BE2C (cell line): ENCODE measurements around the gene GPR34.

ENCODE experiments used
- DNase-seq: peaks from one replicate; pipeline ENCODE4 v3.0.0-alpha.2; 2020
- H3K27me3 ChIP-seq: fragments of 250-450 bp; sonication (Bioruptor Pico); 2 replicates; pipeline ENCODE4 v1.5.1; 2020; ENCODE audit warnings: mild to moderate bottlenecking
- H3K36me3 ChIP-seq: fragments of 250-450 bp; sonication (Bioruptor Pico); 2 replicates; pipeline ENCODE4 v1.5.1; 2020; ENCODE audit warnings: mild to moderate bottlenecking
- H3K4me1 ChIP-seq: fragments of 250-450 bp; sonication (Bioruptor Pico); 2 replicates; pipeline ENCODE4 v1.5.1; 2020
- H3K4me3 ChIP-seq: 2 replicates; pipeline ENCODE4 v1.5.1; 2011; ENCODE audit warnings: low read depth, low read length
- H3K9me3 ChIP-seq: fragments of 250-450 bp; sonication (Bioruptor Pico); 2 replicates; pipeline ENCODE4 v1.5.1; 2020
- CTCF ChIP-seq: IDR thresholded peaks from 2 replicates; pipeline ENCODE4 v1.5.1; 2012; ENCODE audit warnings: mild to moderate bottlenecking, low read depth, low read length

Gene GPR34

GRCh38 chrX:41686788-41687187 is 2.0 kb upstream of the GPR34 start:
- H3K36me3 ChIP-seq = no peaks in the 10 kb centered on the region
- no peak overlapping the region for H3K4me3 ChIP-seq
- no peak for TF ChIP-seq CTCF
- no peak for DNase-seq
- H3K9me3 ChIP-seq = no peaks in the 10 kb centered on the region
- H3K4me1 ChIP-seq = no peaks in the 10 kb centered on the region
- H3K27me3 ChIP-seq = no peaks in the 10 kb centered on the region

DNA sequence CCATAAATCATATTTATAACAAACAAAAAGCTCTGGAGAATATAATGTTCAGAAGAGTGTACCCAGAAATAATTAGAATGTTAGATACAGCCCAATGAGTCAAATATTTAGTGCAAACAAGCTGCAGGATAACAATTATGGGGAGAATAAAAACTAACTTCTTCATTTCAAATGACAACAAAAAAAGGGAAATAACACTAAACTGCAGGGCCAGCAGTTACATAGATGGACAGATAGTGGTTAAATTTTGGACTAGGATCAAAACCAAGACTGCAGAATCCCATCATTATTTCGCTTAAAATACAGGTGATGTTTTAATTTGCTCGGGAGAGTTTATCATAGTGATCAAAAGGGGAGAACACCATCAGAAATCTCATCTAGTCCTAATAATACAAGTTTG is 617 bp upstream of the GPR34 start:
- Histone ChIP-seq H3K27me3 (no peaks in the 10 kb centered on the region), H3K4me3 (no peak overlapping the region), H3K9me3 (no peaks in the 10 kb centered on the region), H3K4me1 (no peaks in the 10 kb centered on the region), H3K36me3 (no peaks in the 10 kb centered on the region)
- no peak for DNase-seq
- TF ChIP-seq CTCF = no peak

- Histone ChIP-seq H3K9me3 (no peaks in the 10 kb centered on the region), H3K4me3 (no peak overlapping the region), H3K4me1 (no peaks in the 10 kb centered on the region), H3K36me3 (no peaks in the 10 kb centered on the region), H3K27me3 (no peaks in the 10 kb centered on the region)
- no peak for TF ChIP-seq CTCF
- no peak for DNase-seq
Observed at GRCh38 chrX:41689711-41690110, 938 bp downstream of the GPR34 start.

DNA sequence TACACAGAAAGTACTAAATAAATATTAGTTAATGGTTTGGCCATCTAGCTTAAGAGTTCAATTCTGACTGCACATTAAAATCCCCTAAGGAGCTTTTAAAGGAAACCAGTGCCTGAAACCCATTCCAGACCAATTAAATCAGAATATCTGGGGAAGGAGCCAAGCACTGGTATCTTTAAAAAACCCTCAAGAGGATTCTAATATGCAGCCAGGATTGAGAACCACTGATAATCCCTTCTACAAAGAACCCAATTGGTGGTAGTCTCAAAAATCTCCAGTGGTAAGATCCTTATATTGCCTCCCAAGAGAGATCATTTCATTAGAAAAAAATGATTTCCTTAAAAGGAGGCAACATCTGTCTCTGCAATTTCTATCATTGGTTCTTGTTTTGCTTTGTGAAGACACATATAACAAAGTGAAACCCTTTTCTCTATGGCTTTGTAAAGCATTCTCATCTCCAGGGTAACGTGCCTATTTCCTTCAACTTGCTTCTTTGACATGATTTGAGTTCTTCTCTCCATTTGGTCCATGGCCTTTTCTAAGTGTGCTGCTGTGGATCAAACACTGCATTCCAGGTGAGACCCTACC is 3.5 kb downstream of the GPR34 start:
- Histone ChIP-seq H3K9me3 (no peaks in the 10 kb centered on the region), H3K27me3 (no peaks in the 10 kb centered on the region), H3K36me3 (no peaks in the 10 kb centered on the region), H3K4me1 (no peaks in the 10 kb centered on the region), H3K4me3 (no peak overlapping the region)
- no peak for DNase-seq
- TF ChIP-seq CTCF = no peak

DNA sequence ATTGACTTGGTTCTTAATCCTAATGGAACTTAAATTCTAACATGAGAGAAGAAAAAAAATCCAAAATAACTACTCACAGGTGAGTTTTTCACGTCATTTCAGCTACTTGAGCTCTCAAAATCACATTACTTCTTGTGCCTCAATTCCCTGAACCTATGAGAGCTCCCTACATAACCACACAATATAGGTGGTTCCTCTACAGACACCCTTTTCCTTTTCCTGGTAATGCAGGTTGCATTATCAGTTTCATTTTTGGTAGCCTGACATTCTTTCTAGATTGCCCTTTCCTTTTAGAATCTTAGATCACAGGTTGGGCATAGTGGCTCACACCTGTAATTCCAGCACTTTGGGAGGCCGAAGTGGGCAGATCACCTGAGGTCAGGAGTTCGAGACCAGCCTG is 4.3 kb downstream of the GPR34 start:
- DNase-seq = no peak
- H3K9me3 ChIP-seq = no peaks in the 10 kb centered on the region
- no peaks in the 10 kb centered on the region for H3K27me3 ChIP-seq
- TF ChIP-seq CTCF = no peak
- no peaks in the 10 kb centered on the region for H3K4me1 ChIP-seq
- no peaks in the 10 kb centered on the region for H3K36me3 ChIP-seq
- H3K4me3 ChIP-seq = no peak overlapping the region

- H3K9me3 ChIP-seq = no peaks in the 10 kb centered on the region
- H3K4me3 ChIP-seq = no peak overlapping the region
- DNase-seq = no peak
- no peak for TF ChIP-seq CTCF
- H3K27me3 ChIP-seq = no peaks in the 10 kb centered on the region
- no peaks in the 10 kb centered on the region for H3K4me1 ChIP-seq
- H3K36me3 ChIP-seq = no peaks in the 10 kb centered on the region
Observed at GRCh38 chrX:41695426-41695825, 6.7 kb downstream of the GPR34 start.
